T-helper 17 cell (primary cell): ENCODE results near the gene DYRK1A. TPM values are rescaled to one million over a fixed set of nuclear protein-coding genes. Genes with fewer than 3 reads are reported as not detected.

Experiments
- ATAC-seq: fragments of 150-1000 bp; cut with Tn5 transposase; 2 replicates; pipeline ENCODE4 v1.10.0; 2021; ENCODE audit warnings: mild to moderate bottlenecking, moderate library complexity
- DNase-seq, 3 donors: peaks; one replicate each; pipeline versions ENCODE4 v3.0.0 to v3.0.0-alpha.2; 2020 to 2021
- H3K9me3 ChIP-seq: one replicate; pipeline ENCODE4 v1.7.0; 2013; ENCODE audit warnings: low read length, mild to moderate bottlenecking; ENCODE audit not compliant: control insufficient read depth, poor library complexity, severe bottlenecking
- H3K27ac Mint-ChIP-seq: one replicate; pipeline ENCODE4 v1.8.0; 2022; ENCODE audit warnings: mild to moderate bottlenecking, moderate library complexity, mixed read lengths
- H3K27me3 Mint-ChIP-seq: one replicate; pipeline ENCODE4 v1.8.0; 2022; ENCODE audit warnings: mixed read lengths
- H3K36me3 Mint-ChIP-seq: one replicate; pipeline ENCODE4 v1.8.0; 2022; ENCODE audit warnings: low read depth, mixed read lengths
- H3K4me1 Mint-ChIP-seq: one replicate; pipeline ENCODE4 v1.8.0; 2022; ENCODE audit warnings: mild to moderate bottlenecking, mixed read lengths
- H3K4me3 Mint-ChIP-seq: one replicate; pipeline ENCODE4 v1.8.0; 2022; ENCODE audit warnings: mild to moderate bottlenecking, moderate library complexity, mixed read lengths
- total RNA-seq, 4 donors: library from RNA in 2 of 4; stranded (reverse) in 2 of 4; gene quantifications; one replicate each; pipeline ENCODE4 v1.2.3 and lab custom pipeline; 2022 to 2026

DYRK1A gene
- total RNA-seq, 2 donors from 2014 or later, result 123 to 149 TPM

- DNase-seq (no peak), ATAC-seq (no peak)
- Mint-ChIP-seq H3K27me3 (no peaks in the 10 kb centered on the region), H3K4me3 (peak overlapping the region; percentile 9), H3K27ac (peak overlapping the region; percentile 21), H3K4me1 (peaks cover 68% of the 10 kb centered on the region), H3K36me3 (peaks cover 7% of the 10 kb centered on the region)
- no peaks in the 10 kb centered on the region for H3K9me3 ChIP-seq
These were observed 41.3 kb downstream of the DYRK1A start for GRCh38 chr21:37407719-37408420.

GRCh38 chr21:37408464-37409193 is 42.1 kb downstream of the DYRK1A start:
- DNase-seq, result no peak
- Mint-ChIP-seq H3K4me3 (peak overlapping the region; percentile 28), H3K27me3 (no peaks in the 10 kb centered on the region), H3K36me3 (peaks cover 7% of the 10 kb centered on the region), H3K4me1 (peaks cover 72% of the 10 kb centered on the region), H3K27ac (peak overlapping the region; percentile 0)
- no peaks in the 10 kb centered on the region for H3K9me3 ChIP-seq
- peak; percentile 18 for ATAC-seq

GRCh38 chr21:37410639-37411038 is 44.1 kb downstream of the DYRK1A start:
- H3K27ac Mint-ChIP-seq, result peak overlapping the region; percentile 53
- no peaks in the 10 kb centered on the region for H3K27me3 Mint-ChIP-seq
- no peak for DNase-seq
- H3K4me1 Mint-ChIP-seq, result peaks cover 71% of the 10 kb centered on the region
- no peaks in the 10 kb centered on the region for H3K9me3 ChIP-seq
- no peak for ATAC-seq
- peaks cover 7% of the 10 kb centered on the region for H3K36me3 Mint-ChIP-seq
- no peak overlapping the region for H3K4me3 Mint-ChIP-seq

GRCh38 chr21:37412603-37413360 is 46.2 kb downstream of the DYRK1A start:
- no peak for ATAC-seq
- H3K36me3 Mint-ChIP-seq, result peaks cover 7% of the 10 kb centered on the region
- H3K4me3 Mint-ChIP-seq, result peak overlapping the region; percentile 7
- H3K9me3 ChIP-seq, result no peaks in the 10 kb centered on the region
- DNase-seq, result no peak
- peak overlapping the region; percentile 77 for H3K27ac Mint-ChIP-seq
- H3K27me3 Mint-ChIP-seq, result no peaks in the 10 kb centered on the region
- H3K4me1 Mint-ChIP-seq, result peaks cover 65% of the 10 kb centered on the region

GRCh38 chr21:37413553-37414291 is 47.1 kb downstream of the DYRK1A start:
- Mint-ChIP-seq H3K36me3 (peaks cover 7% of the 10 kb centered on the region), H3K27ac (peak overlapping the region; percentile 75), H3K4me3 (no peak overlapping the region), H3K27me3 (no peaks in the 10 kb centered on the region), H3K4me1 (peaks cover 62% of the 10 kb centered on the region)
- no peaks in the 10 kb centered on the region for H3K9me3 ChIP-seq
- DNase-seq, result no peak
- ATAC-seq, result no peak

GRCh38 chr21:37414292-37415253 is 48.0 kb downstream of the DYRK1A start:
- peak overlapping the region; percentile 28 for H3K4me3 Mint-ChIP-seq
- DNase-seq (no peak), ATAC-seq (peak; percentile 14)
- peaks cover 7% of the 10 kb centered on the region for H3K36me3 Mint-ChIP-seq
- peak overlapping the region; percentile 75 for H3K27ac Mint-ChIP-seq
- no peaks in the 10 kb centered on the region for H3K9me3 ChIP-seq
- H3K4me1 Mint-ChIP-seq, result peaks cover 66% of the 10 kb centered on the region
- H3K27me3 Mint-ChIP-seq, result no peaks in the 10 kb centered on the region

GRCh38 chr21:37415939-37416338 is 49.4 kb downstream of the DYRK1A start:
- DNase-seq (no peak), ATAC-seq (peak; percentile 22)
- peak overlapping the region; percentile 19 for H3K27ac Mint-ChIP-seq
- H3K4me1 Mint-ChIP-seq, result peaks cover 66% of the 10 kb centered on the region
- no peaks in the 10 kb centered on the region for H3K9me3 ChIP-seq
- H3K27me3 Mint-ChIP-seq, result no peaks in the 10 kb centered on the region
- peak overlapping the region; percentile 28 for H3K4me3 Mint-ChIP-seq
- H3K36me3 Mint-ChIP-seq, result peaks cover 7% of the 10 kb centered on the region

GRCh38 chr21:37416914-37417313 is 50.3 kb downstream of the DYRK1A start:
- DNase-seq (no peak), ATAC-seq (no peak)
- H3K36me3 Mint-ChIP-seq, result peaks cover 7% of the 10 kb centered on the region
- peaks cover 62% of the 10 kb centered on the region for H3K4me1 Mint-ChIP-seq
- H3K4me3 Mint-ChIP-seq, result no peak overlapping the region
- H3K27ac Mint-ChIP-seq, result no peak overlapping the region
- no peaks in the 10 kb centered on the region for H3K9me3 ChIP-seq
- no peaks in the 10 kb centered on the region for H3K27me3 Mint-ChIP-seq

- DNase-seq (no peak), ATAC-seq (no peak)
- peaks cover 52% of the 10 kb centered on the region for H3K4me1 Mint-ChIP-seq
- no peak overlapping the region for H3K27ac Mint-ChIP-seq
- H3K27me3 Mint-ChIP-seq, result no peaks in the 10 kb centered on the region
- H3K4me3 Mint-ChIP-seq, result peak overlapping the region; percentile 71
- H3K36me3 Mint-ChIP-seq, result peaks cover 8% of the 10 kb centered on the region
- no peaks in the 10 kb centered on the region for H3K9me3 ChIP-seq
These were observed 52.8 kb downstream of the DYRK1A start for GRCh38 chr21:37419228-37419906.

GRCh38 chr21:37421306-37421705 is 54.7 kb downstream of the DYRK1A start:
- DNase-seq (no peak), ATAC-seq (no peak)
- H3K27ac Mint-ChIP-seq, result peak overlapping the region; percentile 37
- H3K4me3 Mint-ChIP-seq, result no peak overlapping the region
- peaks cover 36% of the 10 kb centered on the region for H3K4me1 Mint-ChIP-seq
- no peaks in the 10 kb centered on the region for H3K9me3 ChIP-seq
- H3K27me3 Mint-ChIP-seq, result no peaks in the 10 kb centered on the region
- peaks cover 14% of the 10 kb centered on the region for H3K36me3 Mint-ChIP-seq

GRCh38 chr21:37422382-37422781 is 55.8 kb downstream of the DYRK1A start:
- H3K27me3 Mint-ChIP-seq, result no peaks in the 10 kb centered on the region
- DNase-seq (no peak), ATAC-seq (no peak)
- no peak overlapping the region for H3K27ac Mint-ChIP-seq
- H3K4me3 Mint-ChIP-seq, result no peak overlapping the region
- peaks cover 37% of the 10 kb centered on the region for H3K4me1 Mint-ChIP-seq
- H3K36me3 Mint-ChIP-seq, result peaks cover 14% of the 10 kb centered on the region
- no peaks in the 10 kb centered on the region for H3K9me3 ChIP-seq
